GM12874 (cell line): ENCODE measurements around the gene PLCL2.

Experiments
- TF ChIP-seq, protein P1 (sequence below): IDR thresholded peaks from 2 replicates; pipeline ENCODE4 v1.5.1; 2011; ENCODE audit warnings: low read depth, mild to moderate bottlenecking, control low read depth, low read length, moderate library complexity; ENCODE audit not compliant: insufficient read depth

Gene PLCL2

DNA sequence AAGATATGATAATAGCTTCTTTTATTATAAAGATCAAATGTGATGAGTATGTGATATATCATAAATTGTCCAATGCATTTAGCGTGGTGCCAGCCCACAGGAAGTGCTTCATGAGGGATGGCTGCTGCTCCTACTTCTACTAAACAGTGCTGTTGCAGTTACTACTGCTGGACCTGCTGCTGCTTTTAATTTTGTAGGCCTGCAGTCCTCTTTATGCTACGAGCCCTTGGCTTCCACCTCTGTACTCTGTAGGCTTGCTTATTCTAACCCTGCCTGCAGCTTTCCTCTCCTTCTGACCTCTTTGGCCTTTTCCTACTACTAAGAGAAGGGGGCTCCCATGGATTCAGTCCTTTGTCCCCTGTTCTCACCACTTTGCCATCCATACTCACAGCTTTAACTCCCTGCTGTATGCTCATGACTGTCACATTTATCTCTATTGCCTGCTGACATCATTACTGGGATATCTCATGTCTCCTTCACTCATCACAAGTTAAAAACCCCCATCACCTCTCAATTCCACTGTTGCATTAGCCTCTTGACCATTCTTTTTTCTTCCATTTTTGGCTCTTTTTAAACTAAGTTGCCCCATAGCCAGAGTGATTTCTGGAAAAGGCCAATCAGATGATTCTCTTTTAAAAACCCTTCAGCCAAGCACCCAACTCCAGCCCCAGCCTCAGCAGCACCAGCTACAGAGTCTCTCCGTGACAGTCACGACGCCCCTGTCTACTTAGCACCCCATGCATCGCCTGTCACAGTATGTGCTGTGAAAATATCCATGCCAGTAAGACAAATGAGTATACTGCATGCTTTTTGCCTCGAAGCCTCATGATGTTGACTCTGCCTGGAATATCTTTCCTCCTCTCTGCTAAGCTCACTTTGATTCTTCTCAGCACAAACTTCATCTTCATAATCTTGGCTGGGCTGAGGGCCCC is 56.3 kb downstream of the PLCL2 start:
- TF ChIP-seq, protein P1, sequence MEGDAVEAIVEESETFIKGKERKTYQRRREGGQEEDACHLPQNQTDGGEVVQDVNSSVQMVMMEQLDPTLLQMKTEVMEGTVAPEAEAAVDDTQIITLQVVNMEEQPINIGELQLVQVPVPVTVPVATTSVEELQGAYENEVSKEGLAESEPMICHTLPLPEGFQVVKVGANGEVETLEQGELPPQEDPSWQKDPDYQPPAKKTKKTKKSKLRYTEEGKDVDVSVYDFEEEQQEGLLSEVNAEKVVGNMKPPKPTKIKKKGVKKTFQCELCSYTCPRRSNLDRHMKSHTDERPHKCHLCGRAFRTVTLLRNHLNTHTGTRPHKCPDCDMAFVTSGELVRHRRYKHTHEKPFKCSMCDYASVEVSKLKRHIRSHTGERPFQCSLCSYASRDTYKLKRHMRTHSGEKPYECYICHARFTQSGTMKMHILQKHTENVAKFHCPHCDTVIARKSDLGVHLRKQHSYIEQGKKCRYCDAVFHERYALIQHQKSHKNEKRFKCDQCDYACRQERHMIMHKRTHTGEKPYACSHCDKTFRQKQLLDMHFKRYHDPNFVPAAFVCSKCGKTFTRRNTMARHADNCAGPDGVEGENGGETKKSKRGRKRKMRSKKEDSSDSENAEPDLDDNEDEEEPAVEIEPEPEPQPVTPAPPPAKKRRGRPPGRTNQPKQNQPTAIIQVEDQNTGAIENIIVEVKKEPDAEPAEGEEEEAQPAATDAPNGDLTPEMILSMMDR, result no peak

DNA sequence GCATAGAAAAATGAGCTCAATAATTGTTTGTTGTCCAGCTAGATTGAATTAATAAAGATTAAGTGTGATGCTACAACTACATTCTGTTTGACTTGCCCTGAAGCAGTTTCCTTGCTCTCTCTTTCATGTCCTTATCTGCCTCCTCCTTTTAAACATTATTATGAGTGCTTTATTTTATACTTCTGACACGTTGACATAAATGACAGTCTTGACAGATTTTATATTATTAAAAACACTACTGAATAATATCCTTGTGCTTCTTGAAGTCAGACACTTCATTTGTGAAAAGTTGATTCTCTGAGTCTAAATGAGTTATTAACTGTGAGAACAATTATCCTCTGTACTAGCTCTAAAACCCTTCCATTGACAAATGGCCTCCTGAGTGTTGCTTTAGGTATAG is 58.2 kb downstream of the PLCL2 start:
- TF ChIP-seq, protein P1, result no peak

DNA sequence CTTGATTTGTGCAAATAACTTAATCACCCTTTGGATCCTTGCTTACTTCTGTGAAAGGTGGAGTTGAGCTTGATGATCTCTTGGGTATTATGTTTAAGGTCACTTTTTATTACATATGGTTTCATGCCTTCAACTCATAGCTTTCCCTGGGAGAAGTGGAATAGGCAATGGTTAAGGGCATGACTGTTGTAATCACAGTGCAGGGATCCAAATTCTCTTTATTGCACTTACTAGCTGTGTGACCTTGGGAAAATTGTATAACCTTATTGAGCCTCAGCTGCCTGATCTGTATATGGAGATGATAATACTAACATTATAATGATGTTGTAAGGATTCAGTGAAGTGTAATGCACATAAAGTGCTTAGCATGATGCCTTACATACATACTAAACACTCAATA is 59.1 kb downstream of the PLCL2 start:
- TF ChIP-seq, protein P1, result no peak

DNA sequence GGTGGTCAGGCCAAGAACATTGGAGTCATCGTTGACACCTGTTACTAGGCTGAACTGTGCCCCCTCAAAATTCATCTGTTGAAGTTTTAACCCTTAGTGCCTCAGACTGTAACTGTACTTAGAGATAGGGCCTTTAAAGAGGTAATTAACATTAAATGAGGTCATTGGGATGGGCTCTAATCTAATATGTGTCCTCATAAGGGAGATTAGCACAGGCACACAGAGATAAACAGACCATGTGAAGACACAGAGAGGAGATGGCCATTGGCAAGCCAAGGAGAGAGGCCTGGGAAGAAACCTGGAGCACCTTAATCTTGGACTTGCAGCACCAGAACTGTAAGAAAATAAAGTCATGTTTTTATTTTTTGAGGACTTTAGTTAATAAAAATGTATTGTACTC is 59.6 kb downstream of the PLCL2 start:
- TF ChIP-seq, protein P1, result no peak

DNA sequence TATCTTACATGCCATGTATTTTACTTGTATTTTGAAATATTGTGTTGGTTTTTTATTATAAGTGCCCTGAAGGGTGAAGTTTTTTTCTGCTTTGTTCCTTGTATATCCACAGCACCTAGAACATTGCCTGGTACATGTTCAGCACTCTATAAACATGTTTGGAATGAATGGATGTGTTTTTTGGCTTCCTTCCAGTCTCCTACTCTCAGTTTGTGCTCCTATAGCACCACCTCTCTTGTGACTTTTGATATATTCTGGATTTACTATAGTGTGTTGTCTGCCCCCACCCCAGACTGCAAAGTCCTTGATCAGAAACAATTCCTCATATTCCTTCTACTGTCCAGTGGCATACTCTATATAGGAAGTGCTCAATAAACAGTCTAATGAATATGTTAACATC is 60.6 kb downstream of the PLCL2 start:
- TF ChIP-seq, protein P1, result no peak

DNA sequence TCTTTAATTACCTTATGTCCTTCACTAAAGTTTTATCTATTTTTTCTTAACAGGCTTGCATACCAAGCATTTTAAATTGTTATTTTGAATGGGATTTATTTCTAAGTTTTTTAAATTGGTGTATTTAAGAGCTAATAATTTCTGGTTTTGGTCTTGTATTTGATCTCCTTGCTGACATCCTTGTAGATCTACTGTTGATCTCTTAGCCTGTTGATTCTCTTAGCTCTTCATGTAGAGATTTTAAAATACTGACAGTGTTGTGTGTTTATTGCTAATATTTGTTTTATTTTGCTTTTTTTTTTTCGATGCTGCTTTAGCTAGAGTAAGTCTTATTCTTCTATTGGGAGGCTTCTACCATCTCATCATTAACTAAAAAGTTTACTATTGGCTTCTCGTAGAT is 65.5 kb downstream of the PLCL2 start:
- TF ChIP-seq, protein P1, result no peak

DNA sequence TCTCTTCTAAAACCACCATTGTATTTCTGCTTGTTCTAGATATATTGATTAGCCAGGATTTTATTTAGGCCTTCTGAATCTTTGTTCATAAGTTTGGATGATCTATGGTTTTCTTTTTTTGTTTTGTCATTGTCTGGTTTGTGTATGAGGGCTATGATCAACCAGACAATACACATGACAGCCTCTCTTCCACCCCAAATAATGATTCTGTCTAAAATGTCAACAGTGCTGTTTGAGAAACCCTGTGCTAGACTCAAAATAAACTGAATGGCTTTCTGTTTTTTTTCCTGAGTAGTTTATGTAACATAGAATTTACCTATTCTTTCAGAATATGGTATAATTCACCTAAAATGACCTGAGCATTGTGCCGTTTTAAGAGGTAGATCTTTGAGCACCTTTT is 66.1 kb downstream of the PLCL2 start:
- TF ChIP-seq, protein P1, result no peak
